ENCODE measurements around the gene PDE4D. TPM values are rescaled to one million over a fixed set of nuclear protein-coding genes. Genes with fewer than 3 reads are reported as not detected.
"Not testable (repeated sequence)": the region's sequence is repeated elsewhere in the genome, so short reads cannot be mapped to it uniquely, and the experiment has no call there.

The PDE4D gene
- total RNA-seq, 1 donor from 2014 or later, result 28.2 TPM

- POLR2A ChIA-PET, result interaction anchor here (1.4 to 2.4 kb wide), 3 partner anchors 20 to 25 kb away, joined by 8 to 12 read pairs (median 9); no protein-coding TSS in a partner anchor
- Mint-ChIP-seq H3K27ac (peak overlapping the region; percentile 96), H3K4me1 (peaks cover 59% of the 10 kb centered on the region), H3K27me3 (no peaks in the 10 kb centered on the region), H3K4me3 (no peak overlapping the region), H3K9me3 (no peaks in the 10 kb centered on the region), H3K36me3 (ENCODE audit: low read depth) (no peaks in the 10 kb centered on the region)
- CTCF ChIA-PET, result interaction anchor here (1.7 to 2.3 kb wide), 2 partner anchors 11 to 16 kb away, joined by 5 to 9 read pairs; no protein-coding TSS in a partner anchor
- DNase-seq, result no peak
- no peak for ATAC-seq (ENCODE audit: low read depth)
- intact Hi-C loops (cut with micrococcal nuclease), result no loop called here
- no peak for TF ChIP-seq CTCF (IDR thresholded peaks at IDR 0.05)
These were observed 104.3 kb downstream of the PDE4D start for GRCh38 chr5:59789197-59789596.

DNA sequence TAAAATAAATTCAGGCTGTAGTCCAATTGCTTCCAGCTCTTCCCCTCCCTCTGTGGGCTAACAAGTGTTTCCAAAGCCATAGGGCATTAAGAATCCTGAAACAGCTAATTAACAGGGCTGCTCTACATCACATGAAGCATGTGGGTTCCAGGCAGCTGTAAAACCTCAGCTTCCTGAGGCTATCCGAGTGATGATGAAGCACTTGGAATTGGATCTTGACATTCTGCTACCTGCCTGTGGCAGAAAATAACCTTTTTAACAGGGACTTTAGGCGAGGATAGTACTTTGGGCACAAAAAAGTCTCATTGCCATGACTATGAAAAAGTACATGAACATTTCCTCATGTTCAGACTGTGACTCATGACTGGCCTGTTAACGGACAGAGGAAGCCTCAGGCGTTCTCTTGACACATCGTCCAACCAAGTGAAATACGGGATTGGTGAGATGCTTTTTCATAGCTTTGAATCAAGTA, 107.2 kb downstream of the PDE4D start:
- Mint-ChIP-seq H3K36me3 (ENCODE audit: low read depth) (no peaks in the 10 kb centered on the region), H3K4me3 (no peak overlapping the region), H3K9me3 (no peaks in the 10 kb centered on the region), H3K27ac (no peak overlapping the region), H3K4me1 (peaks cover 40% of the 10 kb centered on the region), H3K27me3 (no peaks in the 10 kb centered on the region)
- ChIA-PET CTCF (no interaction called here), POLR2A (interaction anchor here (0.9 kb wide), 1 partner anchor 18 kb away, joined by 3 read pairs; no protein-coding TSS in a partner anchor)
- no peak for ATAC-seq (ENCODE audit: low read depth)
- no peak for DNase-seq
- TF ChIP-seq CTCF (IDR thresholded peaks at IDR 0.05), result no peak
- intact Hi-C loops (cut with micrococcal nuclease), result no loop called here

GRCh38 chr5:59785676-59786333, 107.7 kb downstream of the PDE4D start:
- Mint-ChIP-seq H3K4me1 (peaks cover 35% of the 10 kb centered on the region), H3K36me3 (ENCODE audit: low read depth) (no peaks in the 10 kb centered on the region), H3K27ac (no peak overlapping the region), H3K4me3 (no peak overlapping the region), H3K9me3 (no peaks in the 10 kb centered on the region), H3K27me3 (no peaks in the 10 kb centered on the region)
- DNase-seq (no peak), ATAC-seq (ENCODE audit: low read depth) (no peak)
- ChIA-PET POLR2A (interaction anchor here (0.9 kb wide), 1 partner anchor 17 kb away, joined by 3 read pairs; no protein-coding TSS in a partner anchor), CTCF (interaction anchor here (0.7 kb wide), 1 partner anchor 864 kb away, joined by 3 read pairs; no protein-coding TSS in a partner anchor)
- no peak for TF ChIP-seq CTCF (IDR thresholded peaks at IDR 0.05)
- intact Hi-C loops (cut with micrococcal nuclease), result no loop called here

- H3K36me3 Mint-ChIP-seq (ENCODE audit: low read depth); H3K27me3 Mint-ChIP-seq; H3K9me3 Mint-ChIP-seq; intact Hi-C loops (cut with micrococcal nuclease); H3K27ac Mint-ChIP-seq; CTCF ChIA-PET; DNase-seq; ATAC-seq (ENCODE audit: low read depth); POLR2A ChIA-PET; H3K4me3 Mint-ChIP-seq: not testable (repeated sequence)
- H3K4me1 Mint-ChIP-seq, result peaks cover 24% of the 10 kb centered on the region
These were observed 108.8 kb downstream of the PDE4D start for GRCh38 chr5:59784708-59785107.

DNA sequence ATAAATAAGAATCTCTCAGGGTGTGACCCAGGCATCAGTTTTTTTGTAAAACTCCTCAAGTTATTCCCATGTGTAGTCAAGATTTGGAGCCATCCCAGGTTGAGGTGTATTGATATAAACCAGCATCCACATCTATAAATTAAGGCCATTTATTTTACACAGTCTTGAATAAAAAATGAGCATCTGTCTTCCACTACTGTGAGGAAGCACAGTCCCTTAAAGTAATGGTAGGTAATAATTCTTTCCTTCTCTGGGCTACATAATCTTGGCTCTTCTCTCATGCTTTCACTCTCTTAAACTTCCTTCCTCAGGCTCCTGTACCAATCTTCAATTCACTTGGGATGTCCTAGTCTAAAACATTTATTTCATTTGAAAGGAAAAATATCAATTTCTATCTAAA, 110.3 kb downstream of the PDE4D start:
- DNase-seq (no peak), ATAC-seq (ENCODE audit: low read depth) (no peak)
- no peak overlapping the region for H3K27ac Mint-ChIP-seq
- POLR2A ChIA-PET, result no interaction called here
- CTCF ChIA-PET, result no interaction called here
- no peaks in the 10 kb centered on the region for H3K9me3 Mint-ChIP-seq
- H3K4me1 Mint-ChIP-seq, result peaks cover 14% of the 10 kb centered on the region
- H3K36me3 Mint-ChIP-seq (ENCODE audit: low read depth), result no peaks in the 10 kb centered on the region
- no peaks in the 10 kb centered on the region for H3K27me3 Mint-ChIP-seq
- intact Hi-C loops (cut with micrococcal nuclease), result no loop called here
- TF ChIP-seq CTCF (IDR thresholded peaks at IDR 0.05), result no peak
- H3K4me3 Mint-ChIP-seq, result no peak overlapping the region
